ENCODE measurements around the gene PON1. TPM values are rescaled to one million over a fixed set of nuclear protein-coding genes. Genes with fewer than 3 reads are reported as not detected.

Gene PON1
- polyA plus RNA-seq, 1 donor (not counting 4 experiments of a cell fraction or from before 2014, with no cell fraction given): not detected

DNA sequence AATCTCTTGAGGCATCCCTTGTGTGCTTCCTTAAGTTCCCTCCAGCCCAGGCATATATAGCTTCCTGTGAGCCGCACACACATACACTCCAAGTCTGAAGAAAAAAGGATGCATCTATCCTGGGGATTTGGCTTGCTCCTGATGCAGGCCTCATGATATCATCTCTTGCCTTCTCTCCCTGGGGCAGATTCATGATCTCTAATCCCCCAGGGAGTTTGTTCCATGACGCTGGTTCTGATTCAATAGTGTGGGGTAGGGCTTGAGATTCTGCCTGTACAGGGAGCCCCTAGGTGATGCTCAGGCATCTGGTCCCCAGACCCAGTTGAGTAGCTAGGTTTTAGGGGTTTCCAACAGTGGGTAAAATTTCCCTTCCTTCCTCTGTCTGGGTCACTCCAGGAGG is 1.5 kb downstream of the PON1 start:
- Histone ChIP-seq H3K79me2 (ENCODE audit: control insufficient read depth, insufficient read depth, low read length) (no peaks in the 10 kb centered on the region), H3K36me3 (ENCODE audit: control insufficient read depth in 2 of 2, extremely low read depth in 1 of 2, insufficient read depth in 2 of 2, low read length in 2 of 2) (no peaks in the 10 kb centered on the region), H4K20me1 (ENCODE audit: control insufficient read depth, extremely low read depth, insufficient read depth, low read length) (no peaks in the 10 kb centered on the region), H3K4me3 (ENCODE audit: control insufficient read depth in 2 of 3, extremely low read depth in 1 of 3, insufficient read depth in 2 of 3, low read depth in 1 of 3, low read length in 3 of 3) (no peak overlapping the region), H2AFZ (ENCODE audit: control insufficient read depth, low read length) (no peak overlapping the region), H3K9me1 (ENCODE audit: control insufficient read depth, extremely low read depth, insufficient read depth, low read length) (no peaks in the 10 kb centered on the region), H3K4me1 (ENCODE audit: control insufficient read depth, extremely low read depth, insufficient read depth, low read length) (no peaks in the 10 kb centered on the region), H3K9me3 (ENCODE audit: control insufficient read depth, low read depth, low read length) (no peaks in the 10 kb centered on the region), H3K27ac (ENCODE audit: control insufficient read depth, insufficient read depth, low read length) (no peak overlapping the region), H3K9ac (ENCODE audit: control insufficient read depth, extremely low read depth, insufficient read depth, low read length) (no peak overlapping the region), H3K4me2 (ENCODE audit: control insufficient read depth, extremely low read depth, insufficient read depth, low read depth, low read length) (no peak overlapping the region), H3K27me3 (ENCODE audit: control insufficient read depth, extremely low read depth, insufficient read depth, low read length) (peaks cover 12% of the 10 kb centered on the region)
- no peak for TF ChIP-seq EZH2 (IDR thresholded peaks at IDR 0.05; ENCODE audit: low read length)
- TF ChIP-seq, protein P1, sequence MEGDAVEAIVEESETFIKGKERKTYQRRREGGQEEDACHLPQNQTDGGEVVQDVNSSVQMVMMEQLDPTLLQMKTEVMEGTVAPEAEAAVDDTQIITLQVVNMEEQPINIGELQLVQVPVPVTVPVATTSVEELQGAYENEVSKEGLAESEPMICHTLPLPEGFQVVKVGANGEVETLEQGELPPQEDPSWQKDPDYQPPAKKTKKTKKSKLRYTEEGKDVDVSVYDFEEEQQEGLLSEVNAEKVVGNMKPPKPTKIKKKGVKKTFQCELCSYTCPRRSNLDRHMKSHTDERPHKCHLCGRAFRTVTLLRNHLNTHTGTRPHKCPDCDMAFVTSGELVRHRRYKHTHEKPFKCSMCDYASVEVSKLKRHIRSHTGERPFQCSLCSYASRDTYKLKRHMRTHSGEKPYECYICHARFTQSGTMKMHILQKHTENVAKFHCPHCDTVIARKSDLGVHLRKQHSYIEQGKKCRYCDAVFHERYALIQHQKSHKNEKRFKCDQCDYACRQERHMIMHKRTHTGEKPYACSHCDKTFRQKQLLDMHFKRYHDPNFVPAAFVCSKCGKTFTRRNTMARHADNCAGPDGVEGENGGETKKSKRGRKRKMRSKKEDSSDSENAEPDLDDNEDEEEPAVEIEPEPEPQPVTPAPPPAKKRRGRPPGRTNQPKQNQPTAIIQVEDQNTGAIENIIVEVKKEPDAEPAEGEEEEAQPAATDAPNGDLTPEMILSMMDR (optimal IDR thresholded peaks at IDR 0.05 in 1 of 3, IDR thresholded peaks at IDR 0.05 in 1 of 3, conservative IDR thresholded peaks at IDR 0.05 in 1 of 3; ENCODE audit: extremely low read depth in 1 of 3, insufficient read depth in 2 of 3, low read length in 3 of 3): no peak
- dilution Hi-C loops (cut with MboI; ENCODE audit: extremely low pct_ligation_motif_present, low sequenced_read_pairs): no loop called here
- FAIRE-seq (no peak), DNase-seq (ENCODE audit: low read depth, low spot score) (no peak)

DNA sequence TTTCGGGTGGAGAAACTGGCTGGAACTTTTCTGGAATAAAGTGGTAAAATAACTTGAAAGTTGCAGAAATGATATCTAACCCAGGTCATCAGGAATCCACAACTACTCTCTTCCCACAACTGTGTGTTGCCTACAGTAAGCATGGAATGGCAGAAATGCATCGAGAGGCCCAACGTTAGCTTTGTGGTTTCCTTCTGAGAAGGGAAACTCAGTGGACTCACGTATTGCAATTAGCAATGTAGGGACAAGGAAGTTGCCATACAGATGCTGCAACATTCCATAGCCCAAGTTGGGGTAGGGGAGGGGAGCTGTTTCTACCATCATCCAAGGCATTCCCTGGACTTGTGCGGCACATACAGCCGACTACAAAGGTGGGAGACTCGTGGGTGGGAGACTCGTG is 1.9 kb downstream of the PON1 start:
- no peaks in the 10 kb centered on the region for H3K36me3 ChIP-seq (ENCODE audit: control insufficient read depth in 2 of 2, extremely low read depth in 1 of 2, insufficient read depth in 2 of 2, low read length in 2 of 2)
- no peak for FAIRE-seq
- TF ChIP-seq EZH2 (IDR thresholded peaks at IDR 0.05; ENCODE audit: low read length): no peak
- TF ChIP-seq, protein P1 (optimal IDR thresholded peaks at IDR 0.05 in 1 of 3, IDR thresholded peaks at IDR 0.05 in 1 of 3, conservative IDR thresholded peaks at IDR 0.05 in 1 of 3; ENCODE audit: extremely low read depth in 1 of 3, insufficient read depth in 2 of 3, low read length in 3 of 3): no peak

More for the DNA sequence above, 1.9 kb downstream of the PON1 start:
- Histone ChIP-seq H3K4me2 (ENCODE audit: control insufficient read depth, extremely low read depth, insufficient read depth, low read depth, low read length) (no peak overlapping the region), H3K9ac (ENCODE audit: control insufficient read depth, extremely low read depth, insufficient read depth, low read length) (no peak overlapping the region), H3K27ac (ENCODE audit: control insufficient read depth, insufficient read depth, low read length) (no peak overlapping the region), H3K4me3 (ENCODE audit: control insufficient read depth in 2 of 3, extremely low read depth in 1 of 3, insufficient read depth in 2 of 3, low read depth in 1 of 3, low read length in 3 of 3) (no peak overlapping the region), H4K20me1 (ENCODE audit: control insufficient read depth, extremely low read depth, insufficient read depth, low read length) (no peaks in the 10 kb centered on the region), H3K27me3 (ENCODE audit: control insufficient read depth, extremely low read depth, insufficient read depth, low read length) (peaks cover 12% of the 10 kb centered on the region), H2AFZ (ENCODE audit: control insufficient read depth, low read length) (no peak overlapping the region), H3K79me2 (ENCODE audit: control insufficient read depth, insufficient read depth, low read length) (no peaks in the 10 kb centered on the region), H3K9me1 (ENCODE audit: control insufficient read depth, extremely low read depth, insufficient read depth, low read length) (no peaks in the 10 kb centered on the region), H3K9me3 (ENCODE audit: control insufficient read depth, low read depth, low read length) (no peaks in the 10 kb centered on the region), H3K4me1 (ENCODE audit: control insufficient read depth, extremely low read depth, insufficient read depth, low read length) (no peaks in the 10 kb centered on the region)
- dilution Hi-C loops (cut with MboI; ENCODE audit: extremely low pct_ligation_motif_present, low sequenced_read_pairs): no loop called here
- DNase-seq (ENCODE audit: low read depth, low spot score): no peak

All from keratinocyte (primary cell).